HepG2 (cell line): ENCODE results near the gene GTSF1L. TPM values are rescaled to one million over a fixed set of nuclear protein-coding genes. Genes with fewer than 3 reads are reported as not detected.

Experiments used
- ATAC-seq: fragments of 200-7000 bp; cut with Tn5 transposase; 3 replicates; pipeline ENCODE4 v1.9.1; 2020; ENCODE audit warnings: mild to moderate bottlenecking, moderate library complexity
- BruUV-seq: library from RNA; stranded (reverse); fragments of 400-500 nt; replicated peaks from 2 replicates; lab custom pipeline; 2021; lab: Mats Ljungman, UMichigan
- CTCF ChIA-PET: fragments of 300-600 bp; formaldehyde crosslinking; extraction: SDS; loops from one replicate; lab custom pipeline; 2021; ENCODE audit warnings: low total read pairs, inconsistent platforms, low intra/inter-chr PET ratio; lab: Yijun Ruan, JAX
- POLR2A ChIA-PET: fragments of 350-600 bp; sonication (Branson Sonifier 250); formaldehyde crosslinking; loops from one replicate; lab custom pipeline; 2020; ENCODE audit warnings: antibody characterized with exemption, inconsistent platforms; lab: Yijun Ruan, JAX
- DNase-seq: peaks from one replicate; pipeline ENCODE4 v3.0.0-alpha.2; 2015; ENCODE audit warnings: low spot score
- FAIRE-seq: peaks from 3 replicates; lab custom pipeline; 2011; peaks lifted over from hg19 to GRCh38; lab: Jason Lieb, UNC
- H2AFZ ChIP-seq: one replicate; pipeline ENCODE4 v1.6.1; 2011; ENCODE audit warnings: low read length, inconsistent platforms
- H3K27ac ChIP-seq: fragments of 300-600 bp; 3 replicates; pipeline ENCODE4 v1.8.0; 2011; ENCODE audit warnings: mixed run types, mild to moderate bottlenecking, mixed read lengths, low read length, inconsistent platforms; ENCODE audit not compliant: insufficient read depth; ENCODE audit errors: extremely low read length
- H3K27me3 ChIP-seq, 2 experiments: fragments of 200-600 bp in 1 of 2; 2 replicates in 1 of 2; 3 replicates in 1 of 2; pipeline versions ENCODE4 v1.6.0 to v1.8.0; 2011; ENCODE audit warnings: low read length in 2 of 2, mild to moderate bottlenecking in 2 of 2, moderate library complexity in 2 of 2, inconsistent platforms in 1 of 2; ENCODE audit not compliant: insufficient read depth in 2 of 2, control insufficient read depth in 1 of 2
- H3K36me3 ChIP-seq, 2 experiments: fragments of 200-600 bp in 1 of 2; replicated peaks in 1 of 2; 2 replicates in 1 of 2; 3 replicates in 1 of 2; pipeline versions ENCODE4 v1.5.1 to v1.8.0; 2011; ENCODE audit warnings: low read length in 2 of 2, inconsistent platforms in 1 of 2; ENCODE audit not compliant: insufficient read depth in 2 of 2, control insufficient read depth in 1 of 2
- H3K4me1 ChIP-seq: 2 replicates; pipeline ENCODE4 v1.5.1; 2012; ENCODE audit warnings: low read length, inconsistent platforms; ENCODE audit not compliant: insufficient read depth
- H3K4me2 ChIP-seq: 2 replicates; pipeline ENCODE4 v1.6.0; 2011; ENCODE audit warnings: low read depth, low read length, inconsistent platforms
- H3K4me3 ChIP-seq, 3 experiments: fragments of 200-600 bp in 1 of 3; sonication (generic), shearing (Covaris generic) in 1 of 3; replicated peaks in 1 of 3; 2 replicates each; pipeline ENCODE4 v1.5.1; 2011 to 2016; ENCODE audit warnings: low read length in 3 of 3, inconsistent platforms in 2 of 3, low read depth in 2 of 3, mild to moderate bottlenecking in 2 of 3, control low read depth in 1 of 3, mixed read lengths in 1 of 3; ENCODE audit not compliant: insufficient read depth in 1 of 3
- H3K79me2 ChIP-seq: one replicate; pipeline ENCODE4 v1.6.1; 2011; ENCODE audit warnings: low read length, inconsistent platforms; ENCODE audit not compliant: insufficient read depth
- H3K9ac ChIP-seq: 2 replicates; pipeline ENCODE4 v1.6.0; 2011; ENCODE audit warnings: mild to moderate bottlenecking, low read depth, low read length, inconsistent platforms; ENCODE audit not compliant: insufficient read depth
- H3K9me3 ChIP-seq: 2 replicates; pipeline ENCODE4 v1.5.1; 2012; ENCODE audit warnings: mild to moderate bottlenecking, low read length
- H4K20me1 ChIP-seq: 2 replicates; pipeline ENCODE4 v1.6.0; 2011; ENCODE audit warnings: inconsistent platforms, mild to moderate bottlenecking, low read length, moderate library complexity; ENCODE audit not compliant: insufficient read depth
- CENPBD1 ChIP-seq: sonication (generic); formaldehyde crosslinking; IDR thresholded peaks from 2 replicates; pipeline ENCODE4 v1.8.0; 2022; ENCODE audit warnings: missing genetic modification reagents, low read depth, mild to moderate bottlenecking, borderline replicate concordance
- KDM2A ChIP-seq: sonication (generic); formaldehyde crosslinking; IDR thresholded peaks from 2 replicates; pipeline ENCODE4 v1.4.0; 2020; ENCODE audit warnings: low read depth, missing genetic modification reagents, borderline replicate concordance
- PREB ChIP-seq: sonication (generic); formaldehyde crosslinking; IDR thresholded peaks from 2 replicates; pipeline ENCODE4 v1.4.0; 2020; ENCODE audit warnings: missing genetic modification reagents
- STAT5B ChIP-seq: sonication (generic); formaldehyde crosslinking; IDR thresholded peaks from 2 replicates; pipeline ENCODE4 v1.4.0; 2020; ENCODE audit warnings: missing genetic modification reagents
- ZBTB34 ChIP-seq: sonication (generic); formaldehyde crosslinking; IDR thresholded peaks from 2 replicates; pipeline ENCODE4 v1.8.0; 2022; ENCODE audit warnings: mild to moderate bottlenecking, missing genetic modification reagents
- ZBTB38 ChIP-seq: sonication (generic); formaldehyde crosslinking; IDR thresholded peaks from 2 replicates; pipeline ENCODE4 v1.5.1; 2020; ENCODE audit warnings: mild to moderate bottlenecking, missing genetic modification reagents
- ZNF326 ChIP-seq: sonication (generic); formaldehyde crosslinking; IDR thresholded peaks from 2 replicates; pipeline ENCODE4 v1.4.0; 2020; ENCODE audit warnings: missing genetic modification reagents, borderline replicate concordance
- ZNF44 ChIP-seq: sonication (generic); formaldehyde crosslinking; IDR thresholded peaks from 2 replicates; pipeline ENCODE4 v1.5.1; 2020; ENCODE audit warnings: mild to moderate bottlenecking, missing genetic modification reagents
- ZNF563 ChIP-seq: sonication (generic); formaldehyde crosslinking; IDR thresholded peaks from 2 replicates; pipeline ENCODE4 v1.8.0; 2022; ENCODE audit warnings: mild to moderate bottlenecking, moderate library complexity, missing genetic modification reagents
- ZNF616 ChIP-seq: sonication (generic); formaldehyde crosslinking; IDR thresholded peaks from 2 replicates; pipeline ENCODE4 v1.5.0; 2020; ENCODE audit warnings: low read depth, mild to moderate bottlenecking, missing genetic modification reagents
- ZNF775 ChIP-seq: sonication (generic); formaldehyde crosslinking; IDR thresholded peaks from 2 replicates; pipeline ENCODE4 v1.4.0; 2020; ENCODE audit warnings: missing genetic modification reagents, mild to moderate bottlenecking, moderate library complexity, borderline replicate concordance
- ZNF841 ChIP-seq: sonication (generic); formaldehyde crosslinking; IDR thresholded peaks from 2 replicates; pipeline ENCODE4 v1.8.1; 2023; ENCODE audit warnings: missing genetic modification reagents, borderline replicate concordance
- ZNF878 ChIP-seq: sonication (generic); formaldehyde crosslinking; IDR thresholded peaks from 2 replicates; pipeline ENCODE4 v1.8.1; 2023; ENCODE audit warnings: mild to moderate bottlenecking, missing genetic modification reagents, moderate library complexity
- ZZZ3 ChIP-seq: sonication (generic); formaldehyde crosslinking; IDR thresholded peaks from 2 replicates; pipeline ENCODE4 v1.4.0; 2020; ENCODE audit warnings: missing genetic modification reagents, mild to moderate bottlenecking, borderline replicate concordance
- in situ Hi-C: cut with HindIII; loops from 2 replicates; pipeline ENCODE4 v1.10.0; 2017; ENCODE audit warnings: low pct_unique_long_range_greater_than_20kb; ENCODE audit not compliant: extremely low pct_ligation_motif_present
- intact Hi-C: fragments of 100-400 bp; cut with micrococcal nuclease; formaldehyde crosslinking; loops from one replicate; pipeline ENCODE4 v1.10.0; 2022; ENCODE audit not compliant: unreplicated experiment
- polyA plus RNA-seq, 8 experiments: library from polyadenylated mRNA; depleted of rRNA in 3 of 8; stranded (reverse) in 7 of 8; unstranded in 1 of 8; fragments of >200 nt; fragmentation: Illumina TruSeq in 4 of 8; extraction: Trizol in 4 of 8; gene quantifications; 2 replicates each; pipeline versions ENCODE4 v1.2.1 to v1.2.3, GENCODE V29; 2011 to 2016; ENCODE audit warnings: low read depth in 4 of 8, missing spikeins in 1 of 8, mixed read lengths in 1 of 8; ENCODE audit not compliant: insufficient read depth in 1 of 8
- total RNA-seq, 5 experiments: library from RNA; depleted of rRNA; stranded (reverse); fragments of >200 nt; fragmentation: Illumina TruSeq; extraction: Trizol; gene quantifications; 2 replicates each; pipeline ENCODE4 v1.2.3, GENCODE V29; 2016; ENCODE audit warnings: low read depth in 1 of 5
- TF ChIP-seq, protein P1 (sequence below): sonication (generic); formaldehyde crosslinking; IDR thresholded peaks from 2 replicates; pipeline ENCODE4 v1.4.0; 2020; ENCODE audit warnings: missing genetic modification reagents

GTSF1L gene
- total and polyA plus RNA-seq, 2 of the 13 experiments (the other 11 are each of a cell fraction or from before 2014, with no cell fraction given), result not detected

DNA sequence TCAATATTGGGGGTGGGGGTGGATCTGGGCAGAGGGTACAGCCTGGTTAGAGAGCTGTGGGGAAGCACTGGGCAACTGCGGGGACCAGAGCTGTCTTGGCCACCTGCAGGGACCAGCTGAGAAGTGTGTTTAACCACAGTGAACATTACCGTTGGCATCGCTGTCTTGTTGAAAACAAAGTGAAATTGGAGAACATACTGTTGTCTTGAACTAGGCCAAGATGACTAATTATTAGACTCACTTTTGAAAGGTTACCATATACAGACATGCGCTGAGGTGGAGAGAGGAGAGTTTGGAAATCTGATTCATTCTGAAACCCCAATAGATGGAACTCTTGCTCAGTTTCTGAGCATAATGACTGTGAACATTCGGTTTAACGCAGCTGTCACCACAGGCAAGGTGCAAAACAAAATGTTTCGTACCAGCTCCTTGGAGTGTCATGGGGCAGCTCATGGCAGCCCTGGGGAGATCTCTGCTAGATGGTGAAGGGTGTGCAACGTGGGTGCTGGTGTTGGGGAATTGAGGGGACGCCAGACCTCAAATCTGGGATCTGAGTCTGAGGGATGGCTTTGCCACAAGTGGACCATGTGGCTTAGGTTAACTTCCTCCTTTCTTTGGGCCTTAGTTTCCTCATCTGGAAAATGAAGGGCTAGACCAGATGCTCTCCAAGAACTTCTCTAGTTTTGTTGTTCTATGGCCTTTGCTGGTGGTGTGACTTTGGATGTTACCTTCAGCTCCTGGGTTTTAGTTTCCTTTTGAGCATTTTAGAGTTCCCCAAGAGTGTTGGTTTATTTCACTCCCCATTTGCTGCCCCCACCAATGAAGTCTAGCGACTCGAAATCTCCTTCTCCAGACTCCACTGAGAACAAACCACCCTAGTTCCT, 24.6 kb upstream of the GTSF1L start (continued):
- TF ChIP-seq ZNF44 (CRISPR knock-in tag), result no peak

- ATAC-seq (no peak), FAIRE-seq (no peak), DNase-seq (no peak)
- ChIA-PET CTCF (interaction anchor here (3.4 kb wide), 1 partner anchor 330 kb away, joined by 74 read pairs; no protein-coding TSS in a partner anchor), POLR2A (no interaction called here)
- no peak overlapping the region for H2AFZ ChIP-seq
- in situ Hi-C loops, result loop anchor here (5.0 kb wide), 1 partner anchor 332 kb away; no protein-coding TSS in a partner anchor
- H3K27me3 ChIP-seq, result peaks cover 3 to 59% of the 10 kb centered on the region in 2 experiments; a peak in 4 of 5 replicates
- H3K4me3 ChIP-seq, result no peak overlapping the region
- TF ChIP-seq, protein P1, sequence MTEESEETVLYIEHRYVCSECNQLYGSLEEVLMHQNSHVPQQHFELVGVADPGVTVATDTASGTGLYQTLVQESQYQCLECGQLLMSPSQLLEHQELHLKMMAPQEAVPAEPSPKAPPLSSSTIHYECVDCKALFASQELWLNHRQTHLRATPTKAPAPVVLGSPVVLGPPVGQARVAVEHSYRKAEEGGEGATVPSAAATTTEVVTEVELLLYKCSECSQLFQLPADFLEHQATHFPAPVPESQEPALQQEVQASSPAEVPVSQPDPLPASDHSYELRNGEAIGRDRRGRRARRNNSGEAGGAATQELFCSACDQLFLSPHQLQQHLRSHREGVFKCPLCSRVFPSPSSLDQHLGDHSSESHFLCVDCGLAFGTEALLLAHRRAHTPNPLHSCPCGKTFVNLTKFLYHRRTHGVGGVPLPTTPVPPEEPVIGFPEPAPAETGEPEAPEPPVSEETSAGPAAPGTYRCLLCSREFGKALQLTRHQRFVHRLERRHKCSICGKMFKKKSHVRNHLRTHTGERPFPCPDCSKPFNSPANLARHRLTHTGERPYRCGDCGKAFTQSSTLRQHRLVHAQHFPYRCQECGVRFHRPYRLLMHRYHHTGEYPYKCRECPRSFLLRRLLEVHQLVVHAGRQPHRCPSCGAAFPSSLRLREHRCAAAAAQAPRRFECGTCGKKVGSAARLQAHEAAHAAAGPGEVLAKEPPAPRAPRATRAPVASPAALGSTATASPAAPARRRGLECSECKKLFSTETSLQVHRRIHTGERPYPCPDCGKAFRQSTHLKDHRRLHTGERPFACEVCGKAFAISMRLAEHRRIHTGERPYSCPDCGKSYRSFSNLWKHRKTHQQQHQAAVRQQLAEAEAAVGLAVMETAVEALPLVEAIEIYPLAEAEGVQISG (CRISPR knock-in tag), result no peak
- no peak for TF ChIP-seq ZNF775 (CRISPR knock-in tag)
- TF ChIP-seq ZBTB38 (CRISPR knock-in tag), result no peak
- no peak for TF ChIP-seq ZZZ3 (CRISPR knock-in tag)
- no peak for TF ChIP-seq KDM2A (CRISPR knock-in tag)
- no peak for TF ChIP-seq ZBTB34 (CRISPR knock-in tag)
- TF ChIP-seq ZNF616, result no peak
- TF ChIP-seq STAT5B (CRISPR knock-in tag), result no peak
- TF ChIP-seq PREB (CRISPR knock-in tag), result no peak
- TF ChIP-seq ZNF563 (CRISPR knock-in tag), result no peak
- no peak for TF ChIP-seq CENPBD1
- no peak for TF ChIP-seq ZNF878 (CRISPR knock-in tag)
- no peak for TF ChIP-seq ZNF841
- TF ChIP-seq ZNF326 (CRISPR knock-in tag), result no peak
- no peaks in the 10 kb centered on the region for H4K20me1 ChIP-seq
- H3K4me2 ChIP-seq, result no peak overlapping the region
- BruUV-seq, result no TSS peak
- intact Hi-C loops, result no loop called here
- no peaks in the 10 kb centered on the region for H3K79me2 ChIP-seq
- no peaks in the 10 kb centered on the region for H3K4me1 ChIP-seq
- no peaks in the 10 kb centered on the region for H3K9me3 ChIP-seq
- no peaks in the 10 kb centered on the region for H3K36me3 ChIP-seq
- no peak overlapping the region for H3K9ac ChIP-seq
- H3K27ac ChIP-seq, result no peak overlapping the region
Measured at GRCh38 chr20:43750774-43751166, 24.0 kb upstream of the GTSF1L start.
